GM23338 (cell line): Measurements from ENCODE around the gene METTL22. TPM values are rescaled to one million over a fixed set of nuclear protein-coding genes. Genes with fewer than 3 reads are reported as not detected.

Experiments used
- ATAC-seq: fragments of 200-7000 bp; cut with Tn5 transposase; 3 replicates; pipeline ENCODE4 v1.9.1; 2020
- DNase-seq: peaks from one replicate; pipeline ENCODE4 v3.0.0-alpha.2; 2015; ENCODE audit warnings: low spot score
- H2AFZ ChIP-seq: fragments of 200-600 bp; sonication (generic); 2 replicates; pipeline ENCODE4 v1.8.0; 2016; ENCODE audit warnings: antibody characterized with exemption, mild to moderate bottlenecking, moderate library complexity
- H3F3A ChIP-seq: fragments of 200-600 bp; sonication (generic); replicated peaks from 2 replicates; pipeline ENCODE4 v1.8.0; 2017; ENCODE audit warnings: antibody characterized with exemption, mixed run types, low read depth
- H3K27ac ChIP-seq: fragments of 200-600 bp; sonication (generic); 2 replicates; pipeline ENCODE4 v1.6.1; 2016; ENCODE audit warnings: low read depth
- H3K27me3 ChIP-seq: fragments of 200-600 bp; sonication (generic); 2 replicates; pipeline ENCODE4 v1.8.0; 2016; ENCODE audit warnings: mild to moderate bottlenecking, mixed run types, moderate library complexity; ENCODE audit not compliant: insufficient read depth
- H3K36me3 ChIP-seq: fragments of 200-600 bp; sonication (generic); 2 replicates; pipeline ENCODE4 v1.8.0; 2016; ENCODE audit warnings: mild to moderate bottlenecking; ENCODE audit not compliant: insufficient read depth
- H3K4me1 ChIP-seq: fragments of 200-600 bp; sonication (generic); 2 replicates; pipeline ENCODE4 v1.8.0; 2016; ENCODE audit warnings: mild to moderate bottlenecking, moderate library complexity; ENCODE audit not compliant: insufficient read depth
- H3K4me2 ChIP-seq: fragments of 200-600 bp; sonication (generic); 2 replicates; pipeline ENCODE4 v1.7.1; 2017; ENCODE audit warnings: mixed run types
- H3K4me3 ChIP-seq: fragments of 200-600 bp; sonication (generic); 2 replicates; pipeline ENCODE4 v1.6.1; 2016; ENCODE audit warnings: mixed run types
- H3K79me2 ChIP-seq: fragments of 200-600 bp; sonication (generic); replicated peaks from 2 replicates; pipeline ENCODE4 v1.8.0; 2017; ENCODE audit warnings: mild to moderate bottlenecking; ENCODE audit not compliant: insufficient read depth
- H3K9me2 ChIP-seq: fragments of 200-600 bp; sonication (generic); 2 replicates; pipeline ENCODE4 v1.8.0; 2017; ENCODE audit not compliant: insufficient read depth
- H4K20me1 ChIP-seq: fragments of 200-600 bp; sonication (generic); replicated peaks from 2 replicates; pipeline ENCODE4 v1.8.0; 2017; ENCODE audit warnings: mild to moderate bottlenecking; ENCODE audit not compliant: insufficient read depth
- H3K27ac Mint-ChIP-seq: 2 replicates; pipeline ENCODE4 v1.8.0; 2020; ENCODE audit warnings: inconsistent platforms, mild to moderate bottlenecking, moderate library complexity, mixed read lengths
- H3K27me3 Mint-ChIP-seq: 3 replicates; pipeline ENCODE4 v1.8.0; 2022; ENCODE audit warnings: low read depth, mild to moderate bottlenecking, moderate library complexity, mixed read lengths, inconsistent platforms; ENCODE audit not compliant: insufficient read depth, poor library complexity
- H3K36me3 Mint-ChIP-seq: 3 replicates; pipeline ENCODE4 v1.8.0; 2021; ENCODE audit warnings: low read depth, mild to moderate bottlenecking, inconsistent platforms, moderate library complexity, mixed read lengths
- H3K4me1 Mint-ChIP-seq: 3 replicates; pipeline ENCODE4 v1.8.0; 2020; ENCODE audit warnings: mild to moderate bottlenecking, inconsistent platforms, mixed read lengths
- H3K4me3 Mint-ChIP-seq: 3 replicates; pipeline ENCODE4 v1.8.0; 2021; ENCODE audit warnings: moderate library complexity, mild to moderate bottlenecking, inconsistent platforms, mixed read lengths
- H3K9me3 Mint-ChIP-seq: 3 replicates; pipeline ENCODE4 v1.8.0; 2020; ENCODE audit warnings: moderate library complexity, mild to moderate bottlenecking, inconsistent platforms, mixed read lengths
- CREB1 ChIP-seq: fragments of 250-450 bp; sonication (Bioruptor Pico); IDR thresholded peaks from 2 replicates; pipeline ENCODE4 v1.5.0; 2020; ENCODE audit warnings: low read depth, mild to moderate bottlenecking, moderate library complexity
- EZH2 ChIP-seq: fragments of 200-600 bp; sonication (generic); IDR thresholded peaks from one replicate; pipeline ENCODE4 v1.8.0; 2017; ENCODE audit warnings: antibody characterized with exemption, mild to moderate bottlenecking, low read depth; ENCODE audit not compliant: unreplicated experiment
- JUNB ChIP-seq: IDR thresholded peaks from one replicate; pipeline ENCODE4 v1.6.1; 2016; ENCODE audit warnings: antibody characterized with exemption; ENCODE audit not compliant: unreplicated experiment
- NANOG ChIP-seq: IDR thresholded peaks from 2 replicates; pipeline ENCODE4 v1.6.1; 2016; ENCODE audit warnings: antibody characterized with exemption, borderline replicate concordance
- POLR2AphosphoS5 ChIP-seq: IDR thresholded peaks from 2 replicates; pipeline ENCODE4 v1.6.1; 2016; ENCODE audit warnings: antibody characterized with exemption, low read depth
- ZNF114 ChIP-seq: fragments of 250-450 bp; sonication (Bioruptor Pico); IDR thresholded peaks from 2 replicates; pipeline ENCODE4 v1.5.0; 2020; ENCODE audit warnings: mild to moderate bottlenecking, moderate library complexity
- polyA plus RNA-seq: library from polyadenylated mRNA; unstranded; fragments of >200 nt; fragmentation: Nextera tagmentation; extraction: Ambion mirVana; gene quantifications from 2 replicates; pipeline ENCODE4 v1.2.1, GENCODE V29; 2016
- total RNA-seq: library from RNA; depleted of rRNA; stranded (reverse); fragments of >200 nt; shearing (Covaris generic); gene quantifications from 2 replicates; pipeline ENCODE4 v1.2.3, GENCODE V29; 2014
- TF ChIP-seq, protein P1 (sequence below): fragments of 250-450 bp; sonication (Bioruptor Pico); IDR thresholded peaks from 2 replicates; pipeline ENCODE4 v1.5.0; 2020; ENCODE audit warnings: mild to moderate bottlenecking, moderate library complexity
- TF ChIP-seq, protein P2 (sequence below): IDR thresholded peaks from one replicate; pipeline ENCODE4 v1.6.1; 2018; ENCODE audit warnings: antibody characterized with exemption; ENCODE audit not compliant: unreplicated experiment

Gene METTL22
- total and polyA plus RNA-seq, 2 experiments from 2014 or later: 51.4 to 51.8 TPM

DNA sequence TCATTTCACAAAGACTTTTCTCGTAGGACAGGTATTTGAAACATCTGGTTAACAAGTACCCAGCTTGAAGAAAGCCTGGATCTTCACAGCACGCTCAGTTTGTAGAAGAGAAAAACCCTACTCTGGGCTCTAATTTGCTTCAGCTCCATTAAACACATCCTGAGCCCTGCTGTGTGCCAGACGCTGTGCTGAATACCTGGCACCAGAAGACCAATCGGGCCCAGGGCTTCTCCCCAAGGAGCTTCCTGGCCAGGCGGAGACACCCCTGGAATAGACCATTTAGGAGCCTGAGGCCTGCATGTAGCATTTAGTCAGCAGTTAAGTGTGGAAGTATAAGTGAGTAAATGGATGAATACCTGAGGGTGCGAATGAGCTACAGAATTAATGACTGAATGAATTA lies 44.0 kb downstream of the METTL22 start:
- no peaks in the 10 kb centered on the region for H3K36me3 ChIP-seq
- H3K27ac ChIP-seq: no peak overlapping the region
- TF ChIP-seq CREB1 (CRISPR knock-in tag): no peak
- no peak for TF ChIP-seq EZH2
- TF ChIP-seq POLR2AphosphoS5: no peak
- no peak for TF ChIP-seq JUNB
- TF ChIP-seq, protein P1, sequence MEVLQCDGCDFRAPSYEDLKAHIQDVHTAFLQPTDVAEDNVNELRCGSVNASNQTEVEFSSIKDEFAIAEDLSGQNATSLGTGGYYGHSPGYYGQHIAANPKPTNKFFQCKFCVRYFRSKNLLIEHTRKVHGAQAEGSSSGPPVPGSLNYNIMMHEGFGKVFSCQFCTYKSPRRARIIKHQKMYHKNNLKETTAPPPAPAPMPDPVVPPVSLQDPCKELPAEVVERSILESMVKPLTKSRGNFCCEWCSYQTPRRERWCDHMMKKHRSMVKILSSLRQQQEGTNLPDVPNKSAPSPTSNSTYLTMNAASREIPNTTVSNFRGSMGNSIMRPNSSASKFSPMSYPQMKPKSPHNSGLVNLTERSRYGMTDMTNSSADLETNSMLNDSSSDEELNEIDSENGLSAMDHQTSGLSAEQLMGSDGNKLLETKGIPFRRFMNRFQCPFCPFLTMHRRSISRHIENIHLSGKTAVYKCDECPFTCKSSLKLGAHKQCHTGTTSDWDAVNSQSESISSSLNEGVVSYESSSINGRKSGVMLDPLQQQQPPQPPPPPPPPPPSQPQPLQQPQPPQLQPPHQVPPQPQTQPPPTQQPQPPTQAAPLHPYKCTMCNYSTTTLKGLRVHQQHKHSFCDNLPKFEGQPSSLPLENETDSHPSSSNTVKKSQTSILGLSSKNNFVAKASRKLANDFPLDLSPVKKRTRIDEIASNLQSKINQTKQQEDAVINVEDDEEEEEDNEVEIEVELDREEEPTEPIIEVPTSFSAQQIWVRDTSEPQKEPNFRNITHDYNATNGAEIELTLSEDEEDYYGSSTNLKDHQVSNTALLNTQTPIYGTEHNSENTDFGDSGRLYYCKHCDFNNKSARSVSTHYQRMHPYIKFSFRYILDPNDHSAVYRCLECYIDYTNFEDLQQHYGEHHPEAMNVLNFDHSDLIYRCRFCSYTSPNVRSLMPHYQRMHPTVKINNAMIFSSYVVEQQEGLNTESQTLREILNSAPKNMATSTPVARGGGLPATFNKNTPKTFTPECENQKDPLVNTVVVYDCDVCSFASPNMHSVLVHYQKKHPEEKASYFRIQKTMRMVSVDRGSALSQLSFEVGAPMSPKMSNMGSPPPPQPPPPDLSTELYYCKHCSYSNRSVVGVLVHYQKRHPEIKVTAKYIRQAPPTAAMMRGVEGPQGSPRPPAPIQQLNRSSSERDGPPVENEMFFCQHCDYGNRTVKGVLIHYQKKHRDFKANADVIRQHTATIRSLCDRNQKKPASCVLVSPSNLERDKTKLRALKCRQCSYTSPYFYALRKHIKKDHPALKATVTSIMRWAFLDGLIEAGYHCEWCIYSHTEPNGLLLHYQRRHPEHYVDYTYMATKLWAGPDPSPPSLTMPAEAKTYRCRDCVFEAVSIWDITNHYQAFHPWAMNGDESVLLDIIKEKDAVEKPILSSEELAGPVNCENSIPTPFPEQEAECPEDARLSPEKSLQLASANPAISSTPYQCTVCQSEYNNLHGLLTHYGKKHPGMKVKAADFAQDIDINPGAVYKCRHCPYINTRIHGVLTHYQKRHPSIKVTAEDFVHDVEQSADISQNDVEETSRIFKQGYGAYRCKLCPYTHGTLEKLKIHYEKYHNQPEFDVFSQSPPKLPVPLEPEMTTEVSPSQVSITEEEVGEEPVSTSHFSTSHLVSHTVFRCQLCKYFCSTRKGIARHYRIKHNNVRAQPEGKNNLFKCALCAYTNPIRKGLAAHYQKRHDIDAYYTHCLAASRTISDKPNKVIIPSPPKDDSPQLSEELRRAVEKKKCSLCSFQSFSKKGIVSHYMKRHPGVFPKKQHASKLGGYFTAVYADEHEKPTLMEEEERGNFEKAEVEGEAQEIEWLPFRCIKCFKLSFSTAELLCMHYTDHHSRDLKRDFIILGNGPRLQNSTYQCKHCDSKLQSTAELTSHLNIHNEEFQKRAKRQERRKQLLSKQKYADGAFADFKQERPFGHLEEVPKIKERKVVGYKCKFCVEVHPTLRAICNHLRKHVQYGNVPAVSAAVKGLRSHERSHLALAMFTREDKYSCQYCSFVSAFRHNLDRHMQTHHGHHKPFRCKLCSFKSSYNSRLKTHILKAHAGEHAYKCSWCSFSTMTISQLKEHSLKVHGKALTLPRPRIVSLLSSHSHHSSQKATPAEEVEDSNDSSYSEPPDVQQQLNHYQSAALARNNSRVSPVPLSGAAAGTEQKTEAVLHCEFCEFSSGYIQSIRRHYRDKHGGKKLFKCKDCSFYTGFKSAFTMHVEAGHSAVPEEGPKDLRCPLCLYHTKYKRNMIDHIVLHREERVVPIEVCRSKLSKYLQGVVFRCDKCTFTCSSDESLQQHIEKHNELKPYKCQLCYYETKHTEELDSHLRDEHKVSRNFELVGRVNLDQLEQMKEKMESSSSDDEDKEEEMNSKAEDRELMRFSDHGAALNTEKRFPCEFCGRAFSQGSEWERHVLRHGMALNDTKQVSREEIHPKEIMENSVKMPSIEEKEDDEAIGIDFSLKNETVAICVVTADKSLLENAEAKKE (CRISPR knock-in tag): 0 out of 2 replicates have a peak, but pooled peaks have one; percentile 30
- no peak for TF ChIP-seq NANOG
- TF ChIP-seq ZNF114 (CRISPR knock-in tag): no peak
- no peaks in the 10 kb centered on the region for H3K27me3 ChIP-seq
- Mint-ChIP-seq H3K36me3 (no peaks in the 10 kb centered on the region), H3K4me3 (no peak overlapping the region), H3K27me3 (peaks cover 11% of the 10 kb centered on the region), H3K9me3 (no peaks in the 10 kb centered on the region), H3K4me1 (peaks cover 21% of the 10 kb centered on the region; the same call in 2 of the 3 replicates), H3K27ac (peak overlapping the region; percentile 31)
- ATAC-seq (peak; percentile 26; the same call in 2 of the 3 replicates), DNase-seq (peak; percentile 35)
- no peaks in the 10 kb centered on the region for H3F3A ChIP-seq
- no peak overlapping the region for H3K4me2 ChIP-seq
- H3K4me3 ChIP-seq: no peak overlapping the region
- H3K9me2 ChIP-seq: no peaks in the 10 kb centered on the region
- H2AFZ ChIP-seq: peak overlapping the region; percentile 86; the same call in 1 of the 2 replicates
- no peaks in the 10 kb centered on the region for H3K79me2 ChIP-seq
- H3K4me1 ChIP-seq: peaks cover 11% of the 10 kb centered on the region
- no peaks in the 10 kb centered on the region; the same call in 1 of the 2 replicates for H4K20me1 ChIP-seq

DNA sequence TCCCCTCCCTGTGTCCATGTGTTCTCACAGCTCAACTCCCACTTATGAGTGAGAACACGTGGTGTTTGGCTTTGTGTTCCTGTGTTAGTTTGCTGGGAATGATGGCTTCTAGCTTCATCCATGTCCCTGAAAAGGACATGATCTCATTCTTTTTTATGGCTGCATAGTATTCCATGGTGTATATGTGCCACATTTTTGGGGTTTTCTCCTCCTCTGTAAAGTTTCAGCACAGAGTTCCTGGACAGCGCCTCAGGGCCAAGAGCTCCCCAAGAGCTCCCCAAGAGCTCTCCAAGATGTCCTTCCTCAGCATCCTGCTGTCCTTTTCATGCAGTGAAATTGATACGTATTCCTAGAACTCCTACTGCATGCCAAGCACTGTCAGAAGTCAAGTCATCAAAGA lies 46.0 kb downstream of the METTL22 start:
- H3K9me3 Mint-ChIP-seq: no peaks in the 10 kb centered on the region
- Histone ChIP-seq H3F3A (no peaks in the 10 kb centered on the region), H3K27me3 (no peaks in the 10 kb centered on the region), H2AFZ (no peak overlapping the region), H3K36me3 (no peaks in the 10 kb centered on the region), H4K20me1 (no peaks in the 10 kb centered on the region; the same call in 1 of the 2 replicates), H3K27ac (no peak overlapping the region), H3K79me2 (no peaks in the 10 kb centered on the region), H3K9me2 (no peaks in the 10 kb centered on the region), H3K4me1 (peaks cover 11% of the 10 kb centered on the region), H3K4me2 (no peak overlapping the region), H3K4me3 (no peak overlapping the region)
- peaks cover 21% of the 10 kb centered on the region; the same call in 2 of the 3 replicates for H3K4me1 Mint-ChIP-seq
- H3K27ac Mint-ChIP-seq: no peak overlapping the region
- H3K36me3 Mint-ChIP-seq: no peaks in the 10 kb centered on the region
- peak; percentile 27 for DNase-seq
- H3K4me3 Mint-ChIP-seq: no peak overlapping the region
- peaks cover 11% of the 10 kb centered on the region for H3K27me3 Mint-ChIP-seq
- ATAC-seq: no peak
- TF ChIP-seq, protein P2, sequence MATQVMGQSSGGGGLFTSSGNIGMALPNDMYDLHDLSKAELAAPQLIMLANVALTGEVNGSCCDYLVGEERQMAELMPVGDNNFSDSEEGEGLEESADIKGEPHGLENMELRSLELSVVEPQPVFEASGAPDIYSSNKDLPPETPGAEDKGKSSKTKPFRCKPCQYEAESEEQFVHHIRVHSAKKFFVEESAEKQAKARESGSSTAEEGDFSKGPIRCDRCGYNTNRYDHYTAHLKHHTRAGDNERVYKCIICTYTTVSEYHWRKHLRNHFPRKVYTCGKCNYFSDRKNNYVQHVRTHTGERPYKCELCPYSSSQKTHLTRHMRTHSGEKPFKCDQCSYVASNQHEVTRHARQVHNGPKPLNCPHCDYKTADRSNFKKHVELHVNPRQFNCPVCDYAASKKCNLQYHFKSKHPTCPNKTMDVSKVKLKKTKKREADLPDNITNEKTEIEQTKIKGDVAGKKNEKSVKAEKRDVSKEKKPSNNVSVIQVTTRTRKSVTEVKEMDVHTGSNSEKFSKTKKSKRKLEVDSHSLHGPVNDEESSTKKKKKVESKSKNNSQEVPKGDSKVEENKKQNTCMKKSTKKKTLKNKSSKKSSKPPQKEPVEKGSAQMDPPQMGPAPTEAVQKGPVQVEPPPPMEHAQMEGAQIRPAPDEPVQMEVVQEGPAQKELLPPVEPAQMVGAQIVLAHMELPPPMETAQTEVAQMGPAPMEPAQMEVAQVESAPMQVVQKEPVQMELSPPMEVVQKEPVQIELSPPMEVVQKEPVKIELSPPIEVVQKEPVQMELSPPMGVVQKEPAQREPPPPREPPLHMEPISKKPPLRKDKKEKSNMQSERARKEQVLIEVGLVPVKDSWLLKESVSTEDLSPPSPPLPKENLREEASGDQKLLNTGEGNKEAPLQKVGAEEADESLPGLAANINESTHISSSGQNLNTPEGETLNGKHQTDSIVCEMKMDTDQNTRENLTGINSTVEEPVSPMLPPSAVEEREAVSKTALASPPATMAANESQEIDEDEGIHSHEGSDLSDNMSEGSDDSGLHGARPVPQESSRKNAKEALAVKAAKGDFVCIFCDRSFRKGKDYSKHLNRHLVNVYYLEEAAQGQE: peak; percentile 59
- TF ChIP-seq CREB1 (CRISPR knock-in tag): no peak
